ENCODE measurements around the gene SAMM50.
"Not testable (repeated sequence)": the region's sequence is repeated elsewhere in the genome, so short reads cannot be mapped to it uniquely, and the experiment has no call there.

- TF ChIP-seq CTCF (IDR thresholded peaks at IDR 0.05; ENCODE audit: low read length); EZH2 (IDR thresholded peaks at IDR 0.05; ENCODE audit: borderline replicate concordance, low read length): not testable (repeated sequence)
Measured at GRCh38 chr22:44016586-44016985, 61.3 kb downstream of the SAMM50 start.

Measured in OCI-LY1 (cell line).